NCI-H187 treated with DMSO at 0.1 percent for 48 hours (cell line): ENCODE results near the gene CFAP107.

Source experiments
- DNase-seq: peaks from one replicate; lab custom pipeline; 2025; lab: John Stamatoyannopoulos, UW

Gene CFAP107

DNA sequence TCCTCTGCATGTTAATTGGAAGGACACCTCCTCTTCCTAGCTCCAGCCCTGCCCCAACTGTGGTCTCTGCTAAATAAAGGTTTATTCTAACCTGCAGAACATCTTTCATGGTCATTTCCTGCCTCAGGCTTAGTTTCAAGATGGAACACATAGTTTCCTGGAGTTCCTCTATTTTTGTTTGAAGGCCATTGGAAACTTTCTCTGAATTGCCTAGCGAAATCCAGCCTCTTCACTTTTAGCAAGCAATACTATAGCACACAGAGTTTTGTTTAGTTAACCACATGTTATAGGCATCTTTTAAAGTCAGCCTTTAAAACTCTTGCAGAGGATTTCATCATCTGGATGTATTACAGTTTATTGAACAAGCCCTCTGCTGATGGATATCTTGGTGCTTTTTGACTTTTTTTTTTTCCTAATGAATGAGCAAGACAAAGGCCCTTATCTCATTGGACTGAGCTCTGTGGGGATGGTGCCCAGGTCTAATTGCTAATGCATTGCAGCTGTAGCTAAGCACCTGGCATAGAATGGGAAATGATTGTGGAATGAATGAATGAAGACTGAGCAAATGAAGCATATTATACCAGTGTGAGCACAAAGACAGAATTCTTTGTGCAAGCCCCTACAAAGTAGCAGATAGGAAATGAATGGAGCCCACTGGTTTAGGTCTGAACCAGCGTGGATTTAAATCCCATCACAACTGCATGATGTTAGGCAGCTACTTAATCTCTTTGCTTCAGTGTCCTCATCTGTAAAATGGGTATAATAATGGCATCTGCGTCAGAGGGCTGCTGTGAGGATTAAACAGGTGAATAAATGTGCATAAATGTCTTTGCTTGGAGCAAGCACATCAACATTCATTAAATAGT, 641 bp upstream of the CFAP107 start:
- no peak for DNase-seq

DNA sequence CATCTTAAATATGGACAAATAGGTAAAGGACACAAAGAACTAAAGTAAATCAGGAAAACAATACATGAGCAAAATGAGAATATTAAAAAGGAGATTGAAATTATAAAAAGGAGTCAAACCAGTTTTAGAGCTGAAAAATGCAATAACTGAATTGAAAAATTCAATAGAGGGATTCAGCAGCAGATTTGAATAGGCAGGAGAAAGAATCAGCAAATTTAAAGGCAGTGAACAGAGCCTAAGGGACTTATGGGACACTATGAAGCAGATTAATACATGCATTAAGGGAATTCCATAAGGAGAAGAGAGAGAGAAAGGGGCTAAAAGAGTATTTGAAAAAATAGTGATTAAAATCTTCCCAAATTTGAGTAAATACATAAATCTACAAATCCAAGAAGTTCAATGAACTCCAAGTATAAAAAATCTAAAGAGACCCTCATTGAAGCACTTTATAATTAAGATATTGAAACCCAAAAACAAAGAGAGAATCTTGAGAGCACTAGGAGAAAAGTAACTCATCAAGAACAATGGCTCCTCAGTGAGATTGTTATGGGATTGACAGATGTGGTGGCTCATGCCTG, 2.9 kb downstream of the CFAP107 start:
- no peak for DNase-seq

GRCh38 chr1:12754738-12755137, 8.7 kb downstream of the CFAP107 start:
- DNase-seq = no peak

GRCh38 chr1:12756273-12756672, 10.3 kb downstream of the CFAP107 start:
- no peak for DNase-seq

GRCh38 chr1:12756768-12757413, 10.9 kb downstream of the CFAP107 start:
- DNase-seq = no peak

DNA sequence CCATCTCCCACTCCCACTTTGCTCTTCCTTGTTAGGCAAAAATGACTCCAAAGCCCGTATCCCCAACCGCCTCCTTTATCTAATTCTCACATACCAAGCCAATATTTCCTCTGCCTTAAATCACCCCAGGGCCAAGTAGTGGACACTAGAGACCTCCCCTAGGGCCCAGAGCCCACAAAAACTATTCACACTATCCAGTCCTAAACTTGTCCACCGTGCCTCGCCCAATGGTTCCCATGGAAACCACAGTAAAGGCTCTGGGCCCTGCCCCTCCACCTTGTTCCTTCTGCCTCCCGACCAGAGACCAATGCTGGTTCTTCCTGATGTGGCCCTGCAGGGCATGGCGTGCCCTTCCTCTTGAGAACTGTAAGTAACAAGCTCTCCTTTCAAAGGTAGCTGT, 11.8 kb downstream of the CFAP107 start:
- no peak for DNase-seq

GRCh38 chr1:12760256-12760795, 14.3 kb downstream of the CFAP107 start:
- no peak for DNase-seq

- no peak for DNase-seq
These were observed 15.8 kb downstream of the CFAP107 start for GRCh38 chr1:12761781-12762180.

- no peak for DNase-seq
These were observed 16.8 kb downstream of the CFAP107 start for GRCh38 chr1:12762766-12763165.

GRCh38 chr1:12763479-12763878, 17.5 kb downstream of the CFAP107 start:
- no peak for DNase-seq

- no peak for DNase-seq
These were observed 18.0 kb downstream of the CFAP107 start for GRCh38 chr1:12764016-12764415.

DNA sequence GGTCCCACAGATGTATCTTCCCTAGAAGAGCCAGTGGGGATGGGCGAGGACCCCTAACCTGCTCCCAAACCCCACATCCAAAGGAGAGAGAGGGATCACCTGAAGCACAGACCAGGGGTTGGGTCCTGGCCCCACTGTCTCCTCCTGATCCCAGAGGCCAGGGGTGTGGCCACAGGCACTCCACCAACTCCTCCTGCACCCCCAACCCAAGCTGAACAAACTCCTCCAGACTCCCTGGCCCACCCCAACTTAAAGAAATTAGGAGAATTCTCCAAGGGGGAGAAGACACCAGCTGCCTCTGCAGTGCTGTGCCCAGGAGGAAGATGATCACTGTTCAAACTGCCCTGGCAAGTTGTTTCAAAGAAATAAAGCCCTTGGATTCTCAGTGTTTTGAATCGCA, 23.0 kb downstream of the CFAP107 start:
- no peak for DNase-seq

DNA sequence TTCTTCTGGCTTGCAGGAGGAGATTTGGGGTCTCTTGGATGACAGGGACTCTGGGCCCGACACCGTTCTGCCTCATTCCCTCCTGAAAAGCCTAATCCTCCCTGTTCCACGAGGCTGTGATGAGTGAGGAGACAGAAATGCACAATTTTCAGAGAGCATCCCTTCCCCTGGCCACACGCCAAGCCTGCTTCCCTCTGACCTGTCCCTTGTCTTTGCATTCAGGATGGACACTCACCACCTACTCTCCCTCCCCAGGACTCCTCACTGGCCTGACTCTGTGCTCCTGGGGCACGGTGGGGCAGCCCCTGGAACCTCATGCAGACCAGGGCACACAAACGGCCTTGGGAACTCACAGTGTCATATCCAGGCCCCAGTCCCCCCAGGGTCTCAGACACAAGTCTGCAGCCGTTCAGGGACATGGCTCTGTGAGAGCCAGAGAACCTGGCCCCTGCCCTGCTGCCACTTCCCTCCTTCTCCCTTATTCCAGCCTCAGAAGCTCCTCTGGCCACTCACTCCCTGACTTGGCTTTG, 24.0 kb downstream of the CFAP107 start:
- no peak for DNase-seq

- DNase-seq = no peak
These were observed 24.6 kb downstream of the CFAP107 start for GRCh38 chr1:12770620-12771019.

GRCh38 chr1:12771186-12771585, 25.2 kb downstream of the CFAP107 start:
- no peak for DNase-seq

DNA sequence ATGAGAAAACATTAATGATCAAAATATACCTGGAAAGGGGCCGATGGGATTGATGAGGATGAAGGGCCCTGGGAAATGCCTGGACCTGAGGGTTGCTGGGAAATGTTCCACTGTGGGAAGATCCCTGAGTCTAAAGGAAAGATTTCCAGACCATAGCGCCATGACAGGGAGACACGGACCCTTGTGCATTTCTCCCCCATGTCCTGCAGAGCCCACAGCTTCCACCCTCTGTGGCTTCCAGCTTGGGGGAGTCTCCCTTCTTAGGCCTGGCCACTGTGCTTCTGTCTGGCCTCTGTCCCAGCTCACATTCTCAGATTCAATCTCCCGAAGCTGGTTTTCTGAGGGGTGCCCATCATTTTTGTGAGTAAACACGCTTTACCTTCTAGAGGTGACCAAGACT, 26.5 kb downstream of the CFAP107 start:
- DNase-seq = no peak

DNA sequence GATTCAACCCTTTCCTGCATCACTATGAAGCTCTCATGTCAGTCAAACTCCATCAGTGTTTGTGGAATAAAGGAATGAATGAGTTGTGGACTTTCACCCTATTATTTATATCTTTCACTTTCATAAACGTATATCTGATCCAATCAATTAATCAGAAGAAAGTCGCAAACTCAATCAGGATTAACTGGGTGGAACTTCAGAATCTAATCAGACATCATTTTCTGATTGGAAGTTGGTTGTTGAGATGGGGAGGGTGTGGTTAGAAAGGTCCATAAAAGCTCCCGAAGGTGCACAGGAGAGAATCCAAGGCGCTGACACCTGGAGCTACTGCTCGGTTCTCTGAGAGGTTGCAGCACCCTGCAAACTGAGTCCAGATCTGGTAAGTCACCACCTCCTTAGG, 27.4 kb downstream of the CFAP107 start, which contains the start of gene PRAMEF12:
Gene PRAMEF12, plus strand, starts transcription at position 301 of the 400 bp plus-strand sequence. CDS start 1,130 bp downstream, outside the sequence.
- DNase-seq = no peak

- no peak for DNase-seq
These were observed 28.9 kb downstream of the CFAP107 start for GRCh38 chr1:12774801-12775345.

- no peak for DNase-seq
These were observed 29.4 kb downstream of the CFAP107 start for GRCh38 chr1:12775443-12775842.

DNA sequence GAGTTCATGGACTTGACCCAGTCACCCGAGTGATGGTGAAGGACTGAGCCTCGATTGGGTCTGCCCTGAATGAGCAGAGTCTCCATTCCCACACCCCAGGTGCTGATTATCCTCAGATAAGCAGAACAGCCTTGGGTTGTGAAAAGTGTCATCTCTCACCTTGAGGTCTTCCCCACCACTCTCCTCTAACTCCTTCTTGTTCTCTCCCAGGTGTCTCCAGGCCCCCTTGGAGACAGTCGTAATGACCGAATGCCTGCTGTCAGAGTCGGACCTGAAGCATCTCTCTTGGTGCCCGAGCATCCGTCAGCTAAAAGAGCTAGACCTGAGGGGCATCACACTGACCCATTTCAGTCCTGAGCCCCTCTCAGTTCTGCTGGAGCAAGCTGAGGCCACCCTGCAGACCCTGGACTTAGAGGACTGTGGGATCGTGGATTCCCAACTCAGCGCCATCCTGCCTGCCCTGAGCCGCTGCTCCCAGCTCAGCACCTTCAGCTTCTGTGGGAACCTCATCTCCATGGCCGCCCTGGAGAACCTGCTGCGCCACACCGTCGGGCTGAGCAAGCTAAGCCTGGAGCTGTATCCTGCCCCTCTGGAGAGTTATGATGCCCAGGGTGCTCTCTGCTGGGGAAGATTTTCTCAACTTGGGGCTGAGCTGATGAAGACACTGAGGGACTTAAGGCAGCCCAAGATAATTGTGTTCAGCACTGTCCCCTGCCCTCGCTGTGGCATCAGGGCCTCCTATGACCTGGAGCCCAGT, 31.0 kb downstream of the CFAP107 start:
- DNase-seq = no peak

GRCh38 chr1:12778061-12778460, 32.1 kb downstream of the CFAP107 start:
- DNase-seq = no peak
